ENCODE results near the gene AK4.
"Not testable (repeated sequence)": the region's sequence is repeated elsewhere in the genome, so short reads cannot be mapped to it uniquely, and the experiment has no call there.

Gene AK4

DNA sequence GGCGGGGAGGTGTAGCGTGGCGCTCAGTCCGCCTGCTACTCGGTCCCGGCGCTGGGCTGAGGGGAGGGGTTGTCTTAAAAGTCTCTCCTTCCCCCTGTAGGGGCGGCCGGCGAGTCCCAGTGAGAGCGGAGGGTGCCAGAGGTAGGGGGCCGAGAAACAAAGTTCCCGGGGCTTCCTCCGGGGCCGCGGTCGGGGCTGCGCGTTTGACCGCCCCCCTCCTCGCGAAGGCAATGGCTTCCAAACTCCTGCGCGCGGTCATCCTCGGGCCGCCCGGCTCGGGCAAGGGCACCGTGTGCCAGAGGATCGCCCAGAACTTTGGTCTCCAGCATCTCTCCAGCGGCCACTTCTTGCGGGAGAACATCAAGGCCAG, at the start of gene AK4:
TSS of gene AK4 (plus strand) at position 26 of the 370 bp plus-strand sequence. CDS start at position 231, 205 bp downstream.
- DNase-seq, result not testable (repeated sequence)

DNA sequence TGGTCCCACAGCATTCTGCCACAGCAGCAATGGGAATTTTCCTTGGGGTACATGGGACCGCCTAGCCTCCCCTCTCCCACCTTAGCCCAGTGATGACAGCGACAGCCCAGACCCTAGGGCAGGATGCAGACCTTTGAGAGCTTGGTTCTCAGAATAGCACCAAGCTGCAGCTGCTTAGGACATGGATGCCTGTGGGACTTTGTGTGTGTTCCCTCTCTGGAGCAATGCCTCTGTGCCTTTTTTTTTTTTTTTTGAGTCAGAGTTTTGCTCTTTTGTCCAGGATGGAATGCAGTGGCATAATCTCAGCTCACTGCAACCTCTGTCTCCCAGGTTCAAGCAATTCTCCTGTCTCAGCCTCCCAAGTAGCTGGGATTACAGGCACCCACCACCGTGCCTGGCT, 44.2 kb upstream of the AK4 start:
- DNase-seq, result no peak

DNA sequence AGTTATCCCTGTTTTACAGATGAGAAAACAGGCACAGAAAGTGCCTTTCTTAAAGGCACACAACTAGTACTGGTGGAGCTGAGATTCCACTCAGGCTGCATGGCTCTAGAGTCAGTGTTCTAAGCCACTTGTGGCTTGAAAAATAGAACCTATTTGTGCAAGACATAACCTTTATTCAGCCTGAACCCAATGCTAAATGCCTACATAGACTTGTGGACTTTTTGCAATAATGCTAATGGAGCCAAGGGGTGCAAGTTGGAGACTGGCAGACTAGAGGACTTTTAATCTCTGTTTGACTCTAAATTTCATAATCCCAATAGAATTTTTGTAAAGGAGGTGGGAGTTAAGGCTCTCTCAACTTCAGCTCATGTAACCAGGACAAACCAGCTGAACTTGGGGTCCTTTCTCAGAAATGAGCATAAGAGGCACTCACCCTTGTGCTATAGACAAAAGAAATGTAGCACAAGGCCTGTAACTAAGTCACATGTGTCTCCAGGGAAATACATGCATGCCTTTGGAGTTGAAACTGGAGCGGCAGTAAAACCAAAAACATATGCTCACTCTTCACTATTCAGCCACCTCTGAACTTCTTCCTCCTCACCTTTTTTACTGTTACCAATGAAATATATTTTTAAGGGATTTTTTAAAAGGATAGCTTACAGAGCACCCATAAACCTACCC, 43.0 kb upstream of the AK4 start:
- DNase-seq, result no peak

DNA sequence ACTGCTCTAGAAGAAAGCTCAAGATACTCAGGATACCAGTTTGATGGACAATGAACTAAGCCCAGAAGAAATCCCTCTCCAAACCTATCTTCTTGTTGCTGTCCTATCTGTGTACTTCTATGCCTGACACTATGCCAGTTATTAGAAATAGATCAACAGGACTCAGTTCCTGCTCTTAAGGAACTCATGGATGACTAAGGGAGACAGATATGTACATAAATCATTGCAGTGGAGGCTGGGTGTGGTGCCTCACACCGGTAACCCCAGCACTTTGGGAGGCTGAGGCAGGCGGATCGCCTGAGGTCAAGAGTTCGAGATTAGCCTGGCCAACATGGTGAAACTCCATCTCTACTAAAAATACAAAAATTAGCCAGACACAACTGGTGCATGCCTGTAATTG, 42.4 kb upstream of the AK4 start:
- no peak for DNase-seq

DNA sequence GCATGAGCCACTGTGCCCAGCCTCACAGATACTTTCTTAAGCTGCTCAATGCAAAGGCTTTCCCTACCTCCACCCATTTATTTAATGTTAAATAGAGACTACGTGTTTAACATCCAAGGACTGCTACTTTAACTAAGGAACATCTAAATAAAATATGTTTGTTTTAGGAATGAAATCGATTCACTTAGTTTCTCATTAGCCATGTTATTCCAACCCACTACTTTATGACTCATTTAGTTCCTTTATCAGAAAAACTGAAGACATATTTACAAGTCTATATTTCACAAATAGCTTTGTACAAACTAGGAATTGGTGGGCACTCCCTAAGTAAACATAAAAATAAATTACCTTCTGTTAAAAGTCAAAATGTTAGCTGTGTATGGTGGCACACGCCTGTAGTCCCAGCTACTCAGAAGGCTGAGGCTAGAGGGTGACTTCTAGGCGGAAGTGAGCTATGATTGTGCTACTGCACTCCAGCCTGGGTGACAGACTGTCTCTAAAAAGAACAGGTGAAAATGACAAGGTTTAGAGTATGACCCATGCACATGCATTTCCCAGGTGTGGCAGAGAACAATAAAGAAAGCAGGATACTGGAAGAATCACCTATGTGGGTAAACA, 39.9 kb upstream of the AK4 start:
- DNase-seq, result no peak

DNA sequence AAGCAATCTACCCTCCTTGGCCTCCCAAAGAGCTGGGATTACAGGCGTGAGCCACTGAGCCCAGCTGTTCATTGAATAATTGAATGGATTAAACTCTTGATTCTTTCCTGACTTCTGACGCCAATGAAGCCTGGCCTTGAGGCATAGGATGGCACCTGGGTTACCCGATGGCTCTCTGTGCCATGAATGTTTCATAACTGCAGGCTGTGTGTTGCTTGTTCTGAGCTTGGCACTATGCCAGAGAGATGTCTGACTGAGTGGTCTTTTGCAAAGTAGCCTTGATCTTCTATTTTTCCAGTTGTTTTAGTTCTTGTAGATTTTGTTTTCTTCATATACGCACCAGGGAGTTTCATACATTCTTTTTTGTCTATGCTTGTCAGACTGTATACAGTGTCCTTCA, 38.5 kb upstream of the AK4 start:
- DNase-seq, result no peak

DNA sequence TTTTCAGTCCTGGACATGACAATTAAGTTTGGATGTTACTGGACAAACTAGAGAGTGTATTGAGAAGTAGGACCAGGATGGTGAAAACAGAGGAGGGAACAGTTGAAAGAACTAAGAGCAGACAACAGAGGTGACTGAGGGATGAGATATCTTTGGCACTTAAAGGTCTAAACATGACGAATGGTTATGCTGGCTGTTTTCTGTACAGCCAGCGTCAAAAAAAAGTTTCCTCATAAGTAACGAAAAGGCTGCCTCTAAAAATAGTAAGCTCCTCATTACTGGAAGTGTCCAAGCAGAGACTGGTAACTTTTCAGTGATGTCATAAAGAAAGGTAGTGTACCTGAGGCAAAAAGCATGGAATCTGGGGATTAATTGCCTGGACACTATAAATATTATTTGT, 35.2 kb upstream of the AK4 start:
- DNase-seq, result no peak

DNA sequence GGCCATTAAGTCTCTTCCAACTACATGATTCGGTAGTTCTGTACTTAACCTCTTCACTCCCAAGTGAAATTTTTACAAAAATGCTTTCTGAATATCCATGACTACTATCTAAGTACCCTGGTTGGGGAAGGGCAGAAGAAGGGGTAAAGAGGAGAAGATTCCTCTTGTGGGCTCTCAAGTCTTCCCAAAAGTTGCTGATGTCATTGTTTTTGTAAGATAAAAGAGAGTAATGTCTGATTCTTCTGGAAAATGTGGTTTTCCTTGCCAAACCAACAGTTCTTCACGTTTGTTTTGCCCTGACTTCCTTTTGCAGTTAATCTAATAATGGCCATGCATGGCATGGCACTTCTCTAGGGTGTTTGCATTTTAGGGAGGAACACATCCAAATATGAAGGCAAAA, 34.7 kb upstream of the AK4 start:
- DNase-seq, result no peak

DNA sequence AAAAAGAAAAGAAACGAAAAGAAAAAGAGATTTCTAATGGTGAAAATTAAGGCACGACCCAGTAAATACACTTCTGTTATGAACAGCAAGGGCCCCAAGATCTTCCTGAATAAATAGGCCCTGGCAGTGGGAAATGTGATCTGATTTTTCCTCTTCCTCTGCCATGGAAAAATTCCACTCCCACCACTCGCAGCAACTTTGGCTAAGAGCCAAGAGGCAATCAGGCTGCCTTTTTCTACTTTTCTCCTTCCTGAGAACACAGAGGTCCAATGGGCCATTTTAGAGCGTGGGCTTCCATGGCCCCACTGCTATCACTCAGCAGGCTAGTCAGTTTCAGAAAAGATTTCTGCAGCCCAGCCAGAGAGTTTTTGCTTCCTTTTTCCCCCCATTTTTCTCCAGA, 33.7 kb upstream of the AK4 start:
- DNase-seq, result no peak

DNA sequence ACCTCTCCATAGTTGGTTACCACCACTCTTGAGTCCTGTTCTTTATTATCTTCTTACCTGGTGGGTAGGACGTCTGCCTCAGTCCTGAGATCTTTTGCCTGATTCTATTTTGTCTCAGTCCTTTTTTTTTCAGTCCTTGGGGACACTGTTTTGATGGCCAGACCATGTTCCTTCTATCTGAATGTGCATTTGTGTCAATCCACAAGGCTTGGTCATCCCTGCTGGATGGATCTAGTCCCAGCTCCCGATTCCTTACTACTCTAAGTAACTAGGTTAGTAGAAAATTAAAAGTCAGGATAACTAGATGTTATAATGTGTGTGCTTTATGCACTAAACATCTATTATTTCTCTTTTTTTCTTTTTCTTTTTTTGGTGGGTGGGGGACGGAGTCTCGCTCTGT, 28.1 kb upstream of the AK4 start:
- no peak for DNase-seq

DNA sequence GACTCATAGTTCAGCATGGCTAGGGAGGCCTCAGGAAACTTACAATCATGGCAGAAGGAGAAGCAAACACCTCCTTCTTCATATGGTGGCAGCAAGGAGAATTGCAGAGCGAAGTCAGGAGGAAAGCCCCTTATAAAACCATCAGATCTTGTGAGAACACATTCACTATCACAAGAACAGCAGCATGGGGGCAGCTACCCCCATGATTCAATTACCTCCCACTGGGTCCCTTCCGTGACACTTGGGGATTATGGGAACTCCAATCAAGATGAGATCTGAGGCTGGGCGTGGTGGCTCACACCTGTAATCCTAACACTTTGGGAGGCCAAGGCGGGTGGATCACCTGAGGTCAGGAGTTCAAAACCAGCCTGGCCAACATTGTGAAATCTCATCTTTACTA, 18.9 kb upstream of the AK4 start:
- not testable (repeated sequence) for DNase-seq

DNA sequence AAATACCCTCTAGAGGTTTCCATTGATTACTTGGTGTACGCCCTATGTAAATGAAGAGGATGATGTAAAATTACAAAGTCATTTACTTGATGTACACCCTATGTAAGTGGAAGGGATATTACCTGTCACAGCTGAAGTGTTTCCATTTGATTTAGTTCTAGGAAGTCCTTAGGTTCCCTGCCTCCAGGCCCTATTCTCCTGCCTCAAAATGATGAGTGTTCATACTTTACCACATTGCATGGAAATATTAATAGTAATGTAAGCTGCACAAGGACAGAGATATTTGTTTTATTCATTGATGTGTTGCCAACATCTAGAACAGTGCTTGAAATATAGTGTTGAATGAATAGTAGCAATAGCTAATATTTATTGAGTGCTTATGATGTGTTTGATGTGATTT, 9.5 kb upstream of the AK4 start:
- DNase-seq, result no peak

DNA sequence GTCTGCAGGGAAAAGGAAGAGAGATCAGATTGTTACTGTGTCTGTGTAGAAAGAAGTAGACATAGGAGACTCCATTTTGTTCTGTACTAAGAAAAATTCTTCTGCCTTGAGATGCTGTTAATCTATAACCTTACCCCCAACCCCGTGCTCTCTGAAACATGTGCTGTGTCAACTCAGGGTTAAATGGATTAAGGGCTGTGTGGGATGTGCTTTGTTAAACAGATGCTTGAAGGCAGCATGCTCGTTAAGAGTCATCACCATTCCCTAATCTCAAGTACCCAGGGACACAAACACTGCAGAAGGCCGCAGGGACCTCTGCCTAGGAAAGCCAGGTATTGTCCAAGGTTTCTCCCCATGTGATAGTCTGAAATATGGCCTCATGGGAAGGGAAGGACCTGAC, 8.2 kb upstream of the AK4 start:
- DNase-seq, result not testable (repeated sequence)

DNA sequence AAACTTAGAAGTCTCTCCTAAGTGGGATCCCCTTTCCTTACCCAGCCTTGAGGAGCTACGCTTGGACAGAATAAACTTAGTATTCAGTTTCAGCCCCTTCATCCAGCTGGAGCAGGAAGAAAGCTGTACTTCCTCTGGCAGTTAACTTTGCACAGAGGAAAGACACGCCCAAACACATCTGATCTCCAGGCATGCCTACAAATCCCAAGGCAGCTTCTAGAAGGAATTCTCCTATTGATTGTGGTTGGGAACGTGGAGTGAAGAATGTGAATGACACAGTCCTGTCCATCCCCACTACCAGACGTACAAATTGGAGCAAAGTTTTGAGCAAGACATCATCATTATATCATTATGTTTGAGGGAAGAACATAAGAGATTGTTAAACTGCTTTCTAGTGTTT, 6.6 kb upstream of the AK4 start:
- DNase-seq, result no peak

DNA sequence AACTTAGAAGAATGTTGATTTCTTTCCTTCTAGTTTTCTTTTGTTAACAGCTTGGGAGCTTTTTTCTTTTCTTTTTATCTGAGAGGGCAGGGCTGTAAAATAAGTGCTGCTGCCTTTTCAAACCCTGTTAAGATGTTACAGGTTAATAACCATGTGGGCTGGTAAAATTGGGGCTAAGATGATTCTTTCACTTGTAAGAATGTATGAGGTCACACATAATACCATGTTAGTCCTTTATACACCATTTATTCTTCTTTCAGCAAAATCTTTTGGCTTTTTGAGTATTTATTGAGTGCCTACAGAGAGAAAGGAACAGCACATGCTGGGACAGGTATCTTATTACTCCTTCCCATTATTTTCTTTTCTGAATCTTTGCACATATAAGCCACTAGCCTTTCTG, 6.1 kb upstream of the AK4 start:
- no peak for DNase-seq

DNA sequence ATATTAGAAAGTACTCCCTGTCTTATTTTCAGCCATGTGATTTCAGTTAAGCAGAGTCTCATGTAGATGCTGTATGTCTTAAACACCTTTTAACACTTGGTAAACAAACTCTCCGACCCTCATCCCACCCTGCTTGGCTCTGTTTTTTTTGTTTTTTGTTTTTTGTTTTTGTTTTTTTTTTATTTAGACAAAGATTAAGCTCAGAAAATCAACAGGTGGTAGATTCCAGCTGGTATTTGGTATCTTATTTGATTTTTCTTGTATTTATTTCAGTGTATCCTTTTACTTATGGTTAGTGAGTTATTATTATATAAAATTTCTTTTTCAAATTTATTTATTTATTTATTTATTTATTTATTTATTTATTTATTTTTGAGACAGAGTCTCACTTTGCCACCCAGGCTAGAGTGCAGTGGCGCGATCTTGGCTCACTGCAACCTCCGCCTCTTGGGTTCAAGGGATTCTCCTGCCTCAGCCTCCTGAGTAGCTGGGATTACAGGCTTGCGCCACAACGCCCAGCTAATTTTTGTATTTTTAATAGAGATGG, 4.8 kb upstream of the AK4 start:
- not testable (repeated sequence) for DNase-seq

DNA sequence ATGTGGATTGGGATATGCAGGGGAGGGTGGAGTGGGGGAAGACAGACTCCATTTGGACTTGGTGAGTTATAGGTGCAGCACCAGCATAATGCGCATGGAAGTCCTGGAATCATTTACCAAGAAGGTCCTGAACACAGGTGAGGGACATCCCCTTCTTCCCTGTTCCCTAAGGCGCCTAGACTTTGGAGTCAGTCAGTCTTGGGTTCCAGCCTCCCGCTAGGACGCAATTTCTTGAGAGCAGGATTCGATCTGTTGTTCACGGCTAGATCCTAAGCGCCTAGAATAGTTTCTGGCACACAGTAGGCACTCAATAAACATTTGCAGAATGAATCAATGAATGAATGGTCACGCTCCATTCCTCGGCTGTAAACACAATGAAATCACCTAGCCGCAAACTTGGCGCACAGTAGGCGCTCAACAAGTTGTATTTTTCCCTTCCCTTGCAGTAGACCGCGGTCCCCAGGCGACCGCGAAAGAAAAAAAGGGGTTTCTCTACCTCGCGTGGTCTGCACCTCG, 1.0 kb upstream of the AK4 start:
- DNase-seq, result no peak

DNA sequence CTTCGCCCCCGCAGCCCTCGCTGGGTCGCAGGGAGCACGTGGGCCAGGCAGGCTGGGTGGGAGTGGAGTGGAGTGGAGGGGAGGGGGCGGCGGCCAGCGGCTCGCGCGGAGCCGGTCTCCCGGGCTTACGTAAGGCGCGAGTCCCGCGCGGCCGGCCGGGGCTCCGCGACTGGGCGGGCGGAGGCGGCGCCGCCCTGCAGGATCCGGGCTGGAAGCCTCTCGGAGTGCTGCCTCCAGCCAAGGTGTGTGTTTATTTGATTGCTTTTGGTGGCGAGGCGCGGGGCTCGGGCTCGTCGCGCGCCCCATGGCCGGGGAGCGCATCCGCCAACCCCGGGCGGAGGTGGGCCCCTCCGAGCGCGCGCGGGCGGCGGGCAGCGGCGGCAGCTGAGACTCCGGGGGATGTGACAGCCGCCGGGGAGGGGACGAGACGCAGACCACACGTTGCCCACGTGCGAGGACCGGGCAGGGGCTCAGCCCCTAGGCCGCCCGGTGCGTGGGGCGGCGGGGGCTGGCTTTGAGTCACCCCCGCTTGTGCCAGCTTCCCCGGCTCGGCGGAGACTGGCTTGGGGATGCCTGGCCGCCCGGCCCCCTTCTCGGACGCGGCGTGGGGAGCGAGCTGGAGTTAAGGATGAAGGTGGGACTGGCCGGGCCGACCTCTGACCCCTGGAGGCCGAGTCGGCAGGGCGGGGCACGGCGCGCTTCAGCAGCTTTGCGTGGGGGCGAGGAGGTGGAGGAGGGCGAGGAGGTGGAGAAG, 402 bp upstream of the AK4 start:
- DNase-seq, result no peak

DNA sequence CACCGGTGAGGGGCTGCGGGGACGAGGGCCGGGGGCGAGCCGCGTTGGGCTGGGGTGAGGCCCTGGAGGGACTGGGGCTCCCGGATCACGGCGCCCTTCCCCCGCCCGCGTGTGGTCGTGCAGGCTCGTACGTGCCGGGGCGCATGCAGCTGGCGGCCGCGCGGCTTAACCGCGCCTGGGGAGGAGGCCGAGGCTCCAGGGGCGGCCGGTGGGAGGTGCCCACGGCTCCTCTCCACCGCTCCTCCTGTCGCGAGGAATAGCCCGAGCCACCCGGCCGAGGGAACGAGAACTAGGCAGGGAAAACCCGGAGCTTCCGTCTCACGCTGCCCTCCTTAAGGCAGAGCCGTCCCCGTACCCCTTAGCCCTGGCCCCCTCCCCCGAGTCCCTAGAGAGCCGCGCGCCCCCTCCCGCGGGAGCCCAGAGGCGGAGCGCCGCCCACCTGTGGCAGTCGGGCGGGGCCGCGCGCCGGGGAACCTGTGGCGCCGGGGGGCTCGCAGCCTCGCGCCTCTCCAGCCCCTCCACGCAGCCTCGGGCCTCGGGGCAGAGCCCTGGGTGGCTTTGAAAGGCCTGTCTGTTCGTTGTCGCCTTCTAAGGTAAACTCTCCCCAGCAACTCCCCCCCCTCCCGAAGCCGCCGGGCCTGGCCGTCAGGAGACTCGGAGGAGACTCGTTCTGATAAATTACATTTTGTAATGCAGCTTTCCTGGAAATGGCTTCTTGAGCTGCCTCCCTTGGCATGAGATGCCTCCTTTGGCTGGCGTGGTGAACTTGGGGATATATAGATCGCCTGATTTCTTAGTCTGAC, 746 bp downstream of the AK4 start:
- no peak for DNase-seq

DNA sequence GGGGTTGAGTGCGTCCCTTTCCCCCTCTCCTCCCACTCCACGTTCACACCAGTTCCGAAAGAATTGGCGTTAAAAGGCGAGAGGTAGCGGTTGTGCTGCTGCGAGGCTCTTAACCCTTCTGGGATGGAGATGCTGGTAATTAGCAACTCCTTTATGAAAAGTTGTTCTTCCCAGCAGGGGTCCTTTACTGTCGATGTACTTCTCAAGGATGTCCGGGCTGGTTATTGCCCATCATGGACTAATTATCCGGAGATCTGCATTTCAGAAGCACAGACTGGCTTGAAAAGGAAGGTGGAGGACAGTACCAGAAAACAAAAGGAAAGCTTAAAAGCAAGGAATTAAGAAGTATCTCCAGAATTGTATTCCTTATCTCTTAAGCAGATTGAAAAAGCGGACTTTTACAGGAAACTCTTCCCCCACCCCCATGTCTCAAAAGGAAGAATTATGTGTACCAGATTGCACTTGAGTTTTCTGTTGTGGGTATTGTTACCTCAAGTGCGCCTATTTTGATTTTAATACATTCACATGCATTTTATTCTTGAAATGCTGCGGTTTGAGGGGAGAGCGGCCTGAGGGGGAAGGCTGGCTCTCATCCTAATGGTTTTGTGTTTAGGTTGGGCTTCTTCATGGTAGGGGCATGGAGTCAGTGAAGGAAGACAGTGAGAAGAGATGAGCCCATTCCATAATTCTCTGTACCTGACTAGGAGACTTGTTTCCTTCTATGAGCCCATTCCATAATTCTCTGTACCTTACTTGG, 1.5 kb downstream of the AK4 start:
- no peak for DNase-seq

DNA sequence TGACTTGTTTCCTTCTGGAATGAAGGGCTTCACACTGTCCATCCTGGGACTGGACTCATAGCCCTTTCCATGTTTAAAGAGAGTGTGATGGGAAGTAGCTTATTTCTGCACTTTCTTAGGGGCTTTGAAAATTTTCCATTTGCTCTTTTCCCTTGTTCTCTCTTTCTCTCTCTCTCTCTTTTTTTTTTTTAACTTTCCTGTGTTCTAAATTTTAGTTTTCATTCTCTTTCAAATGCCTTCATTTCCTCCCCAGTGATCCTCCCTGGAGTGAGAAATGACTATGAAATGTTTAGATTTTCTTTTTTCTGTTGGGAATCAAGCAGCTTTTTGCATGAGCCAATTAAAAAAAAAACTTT, 2.1 kb downstream of the AK4 start:
- no peak for DNase-seq

DNA sequence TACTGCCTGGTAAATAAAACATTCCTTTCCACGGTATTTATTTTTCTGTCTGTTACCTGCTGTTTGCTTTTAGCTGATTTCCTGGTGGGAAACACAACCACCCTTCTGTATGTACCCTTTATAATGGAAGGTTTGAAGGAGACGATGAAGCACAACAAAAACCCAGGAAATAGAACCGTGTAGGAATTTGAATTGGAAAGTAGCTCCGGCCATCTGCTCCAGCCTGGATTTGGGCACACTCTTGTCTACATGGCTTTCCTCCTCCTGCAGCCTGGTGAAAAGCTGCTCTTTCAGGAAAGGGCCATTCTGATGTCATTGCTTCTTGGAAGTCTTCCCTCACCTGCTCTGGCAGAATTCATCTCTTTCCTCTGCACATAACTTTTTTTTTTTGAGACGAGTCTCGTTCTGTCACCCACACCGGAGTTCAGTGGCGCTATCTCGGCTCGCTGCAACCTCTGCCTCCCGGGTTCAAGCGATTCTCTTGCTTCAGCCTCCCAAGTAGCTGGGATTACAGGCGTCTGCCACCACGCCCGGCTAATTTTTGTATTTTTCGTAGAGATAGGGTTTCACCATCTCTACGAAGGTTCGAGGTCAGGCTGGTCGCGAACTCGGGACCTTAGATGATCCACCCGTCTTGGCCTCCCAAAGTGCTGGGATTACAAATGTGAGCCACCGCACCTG, 2.7 kb downstream of the AK4 start:
- DNase-seq, result no peak
